ENCODE results near the gene YEATS2. TPM values are rescaled to one million over a fixed set of nuclear protein-coding genes. Genes with fewer than 3 reads are reported as not detected.

YEATS2 gene
- total RNA-seq, 1 experiment from 2014 or later: 38.6 TPM

- H3K27me3 ChIP-seq (ENCODE audit: insufficient read depth, low read length): no peaks in the 10 kb centered on the region
- no peak overlapping the region for H3K4me2 ChIP-seq (ENCODE audit: low read length)
- RAD21 ChIA-PET (ENCODE audit: low non-redundant PET in 1 of 2, low total read pairs in 2 of 2, uncharacterized antibody in 2 of 2, unreplicated experiment in 2 of 2): no interaction called here
- H3K36me3 ChIP-seq (ENCODE audit: control insufficient read depth in 1 of 2, insufficient read depth in 2 of 2, low read length in 2 of 2): no peaks in the 10 kb centered on the region
- no peaks in the 10 kb centered on the region for H3K79me2 ChIP-seq (ENCODE audit: insufficient read depth, low read length)
- no peaks in the 10 kb centered on the region for H3K4me1 ChIP-seq (ENCODE audit: control insufficient read depth in 1 of 2, insufficient read depth in 2 of 2, low read length in 2 of 2)
- TF ChIP-seq POLR2AphosphoS5 (IDR thresholded peaks at IDR 0.05; ENCODE audit: low read depth, low read length): no peak
- TF ChIP-seq CBX3 (IDR thresholded peaks at IDR 0.05; ENCODE audit: low read depth): no peak
- no peak for TF ChIP-seq FOSL1 (IDR thresholded peaks at IDR 0.05; ENCODE audit: low read depth)
- no peak for TF ChIP-seq MAX (IDR thresholded peaks at IDR 0.05)
- TF ChIP-seq ZFX (IDR thresholded peaks at IDR 0.05): no peak
- no peak for TF ChIP-seq CTCF (IDR thresholded peaks at IDR 0.05 in 2 of 3, conservative IDR thresholded peaks at IDR 0.05 in 1 of 3; ENCODE audit: borderline replicate concordance in 1 of 3, insufficient read depth in 1 of 3, low read depth in 2 of 3, low read length in 2 of 3)
- TF ChIP-seq TCF7L2 (IDR thresholded peaks at IDR 0.05; ENCODE audit: borderline replicate concordance, extremely low read depth, insufficient read depth, insufficient read length): no peak
- TF ChIP-seq SRF (IDR thresholded peaks at IDR 0.05; ENCODE audit: low read depth): no peak
- no peak for TF ChIP-seq SP1 (IDR thresholded peaks at IDR 0.05; ENCODE audit: low read depth)
- no peak for TF ChIP-seq RAD21 (IDR thresholded peaks at IDR 0.05; ENCODE audit: low read depth)
- TF ChIP-seq SIN3A (IDR thresholded peaks at IDR 0.05; ENCODE audit: low read depth): no peak
- TF ChIP-seq ELF1 (IDR thresholded peaks at IDR 0.05; ENCODE audit: borderline replicate concordance, low read depth): no peak
- TF ChIP-seq EZH2 (IDR thresholded peaks at IDR 0.05): no peak
- TF ChIP-seq EGR1 (IDR thresholded peaks at IDR 0.05; ENCODE audit: low read depth): no peak
- no peak for TF ChIP-seq ZNF274 (IDR thresholded peaks at IDR 0.05; ENCODE audit: low read depth, low read length)
- no peak for TF ChIP-seq YY1 (IDR thresholded peaks at IDR 0.05; ENCODE audit: extremely low read depth, insufficient replicate concordance, low read depth, low read length)
- no peak overlapping the region for H3K27ac ChIP-seq (ENCODE audit: low read depth, low read length)
- no peaks in the 10 kb centered on the region for H3K9me3 ChIP-seq (ENCODE audit: control insufficient read depth in 1 of 2, insufficient read depth in 1 of 2, low read depth in 1 of 2, low read length in 2 of 2)
- H3K4me3 ChIP-seq (replicated peaks in 1 of 2; ENCODE audit: low read depth in 1 of 2, low read length in 2 of 2): no peak overlapping the region
- intact Hi-C loops (cut with micrococcal nuclease): no loop called here
- no peak overlapping the region for H2AFZ ChIP-seq (ENCODE audit: low read depth, low read length, poor library complexity, severe bottlenecking)
- no peaks in the 10 kb centered on the region for H3K9me2 ChIP-seq (ENCODE audit: insufficient read depth)
- no peak for ATAC-seq
- no peak overlapping the region for H3K9ac ChIP-seq (ENCODE audit: low read length)
- H4K20me1 ChIP-seq (ENCODE audit: insufficient read depth): no peaks in the 10 kb centered on the region
- no peak for DNase-seq (ENCODE audit: low read depth, low spot score)
- no TSS peak for BruUV-seq (replicated peaks)
- POLR2A ChIA-PET: interaction anchor here (1.3 kb wide), 1 partner anchor 35 kb away, joined by 3 read pairs; the partner anchor contains the start of gene YEATS2
- CTCF ChIA-PET: no interaction called here
Observed at GRCh38 chr3:183662099-183662498, 35.5 kb upstream of the YEATS2 start.

Data from HCT116 (cell line).